ENCODE results near the gene POU2F3.

GRCh38 chr11:120249279-120250262, 9.6 kb downstream of the POU2F3 start:
- TF ChIP-seq CTCF (IDR thresholded peaks at IDR 0.05 in 4 of 5, conservative IDR thresholded peaks at IDR 0.05 in 1 of 5), result no peak
- no peak for TF ChIP-seq POLR2A (IDR thresholded peaks at IDR 0.05)

Measured in gastrocnemius medialis (tissue), 4 donors.